Stimulated activated CD4-positive, alpha-beta T cell treated with anti-CD3 and anti-CD28 coated beads, Interleukin-1b, Interleukin-23, amount 100 ng/mL, for 48 hours (primary cell): ENCODE results near the gene RGL2.
"Not testable (repeated sequence)": the region's sequence is repeated elsewhere in the genome, so short reads cannot be mapped to it uniquely, and the experiment has no call there.

Experiments
- DNase-seq: peaks from one replicate; pipeline ENCODE4 v3.0.0-alpha.2; 2020

RGL2 gene

GRCh38 chr6:33290459-33290858 is 8.3 kb downstream of the RGL2 start:
- DNase-seq: no peak

GRCh38 chr6:33289784-33290315 is 8.9 kb downstream of the RGL2 start:
- no peak for DNase-seq

- peak; percentile 84 for DNase-seq
These were observed 9.6 kb downstream of the RGL2 start, which contains the start of the genes PFDN6 and WDR46 for GRCh38 chr6:33288921-33289783. Gene PFDN6 (plus strand): TSS chr6:33289601. CDS start chr6:33289857, 256 bp downstream. Gene WDR46 (minus strand): TSS chr6:33289239. CDS start chr6:33289170, 69 bp downstream.

- DNase-seq: no peak
These were observed 10.4 kb downstream of the RGL2 start for GRCh38 chr6:33288141-33288920.

GRCh38 chr6:33286946-33287914 is 11.5 kb downstream of the RGL2 start:
- DNase-seq: no peak

GRCh38 chr6:33285214-33285613 is 13.5 kb downstream of the RGL2 start:
- not testable (repeated sequence) for DNase-seq

- no peak for DNase-seq
These were observed 18.2 kb downstream of the RGL2 start for GRCh38 chr6:33280539-33280938.

- DNase-seq: no peak
These were observed 18.7 kb downstream of the RGL2 start for GRCh38 chr6:33279971-33280511.

- no peak for DNase-seq
These were observed 19.5 kb downstream of the RGL2 start for GRCh38 chr6:33279257-33279695.

- DNase-seq: no peak
These were observed 19.9 kb downstream of the RGL2 start for GRCh38 chr6:33278810-33279209.

- DNase-seq: no peak
These were observed 20.4 kb downstream of the RGL2 start for GRCh38 chr6:33278392-33278741.

GRCh38 chr6:33277663-33278391 is 20.9 kb downstream of the RGL2 start:
- peak; percentile 36 for DNase-seq

- peak; percentile 81 for DNase-seq
These were observed 21.7 kb downstream of the RGL2 start, which contains the start of gene B3GALT4 for GRCh38 chr6:33276864-33277662. Gene B3GALT4 (plus strand): TSS chr6:33277123. CDS start chr6:33277420, 297 bp downstream.

- no peak for DNase-seq
These were observed 22.2 kb downstream of the RGL2 start for GRCh38 chr6:33276581-33276863.

- DNase-seq: not testable (repeated sequence)
These were observed 22.8 kb downstream of the RGL2 start for GRCh38 chr6:33275795-33276580.

GRCh38 chr6:33273924-33274902 is 24.5 kb downstream of the RGL2 start:
- no peak for DNase-seq

- no peak for DNase-seq
These were observed 25.4 kb downstream of the RGL2 start for GRCh38 chr6:33273129-33273923.
